ENCODE measurements around the gene MUL1. TPM values are rescaled to one million over a fixed set of nuclear protein-coding genes. Genes with fewer than 3 reads are reported as not detected.

Gene MUL1
- total RNA-seq, 1 donor from 2014 or later: 28.2 TPM

DNA sequence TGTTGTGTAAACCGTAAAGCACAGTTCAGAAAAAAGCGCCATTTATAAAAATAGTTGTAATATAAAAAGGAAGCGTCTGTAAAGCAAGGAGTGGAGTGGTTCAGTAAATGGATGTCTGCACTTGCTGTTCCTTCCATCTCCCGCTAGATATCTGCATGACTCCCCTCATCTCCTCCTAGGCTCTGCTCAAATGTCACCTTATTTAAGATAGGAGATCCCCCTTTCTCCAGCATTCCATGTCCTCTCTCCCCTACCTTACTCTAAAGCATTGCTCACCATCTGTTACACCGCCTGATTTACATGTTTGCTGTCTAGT lies 745 bp downstream of the MUL1 start:
- H3K36me3 Mint-ChIP-seq: no peaks in the 10 kb centered on the region
- peaks cover 7% of the 10 kb centered on the region for H3K4me1 Mint-ChIP-seq
- peaks cover 17% of the 10 kb centered on the region for H3K27me3 Mint-ChIP-seq (ENCODE audit: low read depth)
- H3K27ac Mint-ChIP-seq: peak overlapping the region; percentile 92
- peak overlapping the region; percentile 91 for H3K4me3 Mint-ChIP-seq
- H3K9me3 Mint-ChIP-seq: no peaks in the 10 kb centered on the region
- no peak for DNase-seq (ENCODE audit: low spot score in 2 of 2, unreplicated experiment in 2 of 2)
- TF ChIP-seq CTCF (IDR thresholded peaks at IDR 0.05; ENCODE audit: unreplicated experiment): no peak

DNA sequence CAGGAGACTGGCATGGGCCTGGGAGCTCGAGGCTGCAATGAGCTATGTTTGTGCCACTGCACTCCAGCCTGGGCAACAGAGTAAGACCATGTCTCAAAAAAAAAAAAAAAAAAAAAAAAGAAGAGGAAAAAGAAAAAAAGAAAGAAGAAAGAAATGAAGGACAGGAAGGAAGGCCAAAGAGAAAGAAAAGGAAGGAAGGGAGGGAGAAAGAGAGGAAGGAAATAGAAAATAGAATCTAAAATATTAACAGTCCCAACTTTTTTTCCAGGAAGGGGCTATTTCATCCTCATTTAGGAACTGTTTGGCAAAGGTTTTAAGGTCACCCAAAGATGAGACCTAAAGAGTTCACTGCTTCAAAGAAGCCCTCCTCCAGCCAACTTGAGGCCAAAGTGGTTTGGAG lies 2.5 kb downstream of the MUL1 start:
- no peak for TF ChIP-seq CTCF (IDR thresholded peaks at IDR 0.05; ENCODE audit: unreplicated experiment)
- H3K4me3 Mint-ChIP-seq: peak overlapping the region; percentile 30

DNA sequence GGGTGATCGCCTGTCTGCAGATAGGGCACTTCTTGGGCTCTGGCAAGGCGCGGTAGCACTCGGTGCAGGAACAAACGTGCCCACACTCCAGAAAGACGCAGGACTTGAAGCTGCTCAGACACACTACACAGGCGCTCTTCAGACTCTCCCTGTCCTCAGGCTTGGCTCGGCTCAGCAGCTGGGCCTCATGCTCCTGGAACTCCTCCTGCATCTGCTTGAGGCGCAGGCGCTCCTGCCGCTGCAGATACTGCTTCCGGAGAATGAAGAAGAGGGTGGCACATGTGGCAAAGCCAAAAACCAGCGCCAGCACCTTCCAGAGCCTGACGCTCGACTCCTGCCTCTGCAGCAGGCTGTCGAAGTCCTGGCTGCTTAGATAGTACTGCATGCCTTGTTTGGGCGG lies 7.2 kb downstream of the MUL1 start:
- no peaks in the 10 kb centered on the region for H3K4me1 Mint-ChIP-seq
- H3K4me3 Mint-ChIP-seq: no peak overlapping the region
- no peak overlapping the region for H3K27ac Mint-ChIP-seq
- H3K27me3 Mint-ChIP-seq (ENCODE audit: low read depth): no peaks in the 10 kb centered on the region
- H3K36me3 Mint-ChIP-seq: peaks cover 14% of the 10 kb centered on the region
- H3K9me3 Mint-ChIP-seq: no peaks in the 10 kb centered on the region
- DNase-seq (ENCODE audit: low spot score in 2 of 2, unreplicated experiment in 2 of 2): no peak
- no peak for TF ChIP-seq CTCF (IDR thresholded peaks at IDR 0.05; ENCODE audit: unreplicated experiment)

More for the DNA sequence above, 2.5 kb downstream of the MUL1 start:
- H3K27me3 Mint-ChIP-seq (ENCODE audit: low read depth): peaks cover 3% of the 10 kb centered on the region
- H3K9me3 Mint-ChIP-seq: no peaks in the 10 kb centered on the region
- DNase-seq (ENCODE audit: low spot score in 2 of 2, unreplicated experiment in 2 of 2): no peak
- peaks cover 8% of the 10 kb centered on the region for H3K36me3 Mint-ChIP-seq
- peaks cover 7% of the 10 kb centered on the region for H3K4me1 Mint-ChIP-seq
- H3K27ac Mint-ChIP-seq: no peak overlapping the region

- Mint-ChIP-seq H3K9me3 (no peaks in the 10 kb centered on the region), H3K4me1 (no peaks in the 10 kb centered on the region), H3K36me3 (peaks cover 14% of the 10 kb centered on the region), H3K4me3 (no peak overlapping the region), H3K27me3 (ENCODE audit: low read depth) (no peaks in the 10 kb centered on the region), H3K27ac (no peak overlapping the region)
- TF ChIP-seq CTCF (IDR thresholded peaks at IDR 0.05; ENCODE audit: unreplicated experiment): no peak
- no peak for DNase-seq (ENCODE audit: low spot score in 2 of 2, unreplicated experiment in 2 of 2)
Measured at GRCh38 chr1:20499718-20500117, 8.2 kb downstream of the MUL1 start.

GRCh38 chr1:20499105-20499504 lies 8.8 kb downstream of the MUL1 start:
- Mint-ChIP-seq H3K4me3 (no peak overlapping the region), H3K4me1 (no peaks in the 10 kb centered on the region), H3K9me3 (no peaks in the 10 kb centered on the region), H3K27ac (no peak overlapping the region), H3K36me3 (peaks cover 14% of the 10 kb centered on the region), H3K27me3 (ENCODE audit: low read depth) (no peaks in the 10 kb centered on the region)
- no peak for DNase-seq (ENCODE audit: low spot score in 2 of 2, unreplicated experiment in 2 of 2)
- TF ChIP-seq CTCF (IDR thresholded peaks at IDR 0.05; ENCODE audit: unreplicated experiment): no peak

- no peak for TF ChIP-seq CTCF (IDR thresholded peaks at IDR 0.05; ENCODE audit: unreplicated experiment)
- Mint-ChIP-seq H3K4me1 (no peaks in the 10 kb centered on the region), H3K4me3 (no peak overlapping the region), H3K36me3 (peaks cover 14% of the 10 kb centered on the region), H3K9me3 (no peaks in the 10 kb centered on the region), H3K27me3 (ENCODE audit: low read depth) (no peaks in the 10 kb centered on the region), H3K27ac (no peak overlapping the region)
- DNase-seq (ENCODE audit: low spot score in 2 of 2, unreplicated experiment in 2 of 2): no peak
Measured at GRCh38 chr1:20498116-20498515, 9.8 kb downstream of the MUL1 start.
